DMS79 (cell line): ENCODE measurements around the gene SNAPC5.
A peak's percentile ranks its signal among the peaks of the same experiment; 100 is the strongest.
"Not testable (repeated sequence)": the region's sequence is repeated elsewhere in the genome, so short reads cannot be mapped to it uniquely, and the experiment has no call there.

ENCODE experiments used
- DNase-seq: peaks from one replicate; lab custom pipeline; 2025; lab: John Stamatoyannopoulos, UW

Gene SNAPC5

GRCh38 chr15:66491846-66492245 is 5.7 kb downstream of the SNAPC5 start:
- DNase-seq = no peak

GRCh38 chr15:66489179-66489791 is 8.3 kb downstream of the SNAPC5 start:
- no peak for DNase-seq

GRCh38 chr15:66488525-66488924 is 9.0 kb downstream of the SNAPC5 start:
- no peak for DNase-seq

- DNase-seq = no peak
These were observed 10.7 kb downstream of the SNAPC5 start for GRCh38 chr15:66486887-66487286.

- peak; percentile 25 for DNase-seq
These were observed 12.9 kb downstream of the SNAPC5 start for GRCh38 chr15:66484539-66485112.

GRCh38 chr15:66483131-66483566 is 14.4 kb downstream of the SNAPC5 start:
- peak; percentile 80 for DNase-seq

- DNase-seq = no peak
These were observed 15.0 kb downstream of the SNAPC5 start for GRCh38 chr15:66482539-66482938.

GRCh38 chr15:66481107-66481856 is 16.3 kb downstream of the SNAPC5 start:
- no peak for DNase-seq

- no peak for DNase-seq
These were observed 17.3 kb downstream of the SNAPC5 start for GRCh38 chr15:66480267-66480666.

GRCh38 chr15:66477011-66477410 is 20.6 kb downstream of the SNAPC5 start:
- no peak for DNase-seq

GRCh38 chr15:66476535-66476934 is 21.0 kb downstream of the SNAPC5 start:
- DNase-seq = no peak

- DNase-seq = no peak
These were observed 22.6 kb downstream of the SNAPC5 start for GRCh38 chr15:66474963-66475362.

GRCh38 chr15:66474135-66474534 is 23.4 kb downstream of the SNAPC5 start:
- no peak for DNase-seq

GRCh38 chr15:66472176-66472999 is 25.2 kb downstream of the SNAPC5 start:
- DNase-seq = no peak

GRCh38 chr15:66470825-66471224 is 26.7 kb downstream of the SNAPC5 start:
- DNase-seq = not testable (repeated sequence)

- DNase-seq = not testable (repeated sequence)
These were observed 30.2 kb downstream of the SNAPC5 start for GRCh38 chr15:66467162-66468040.

GRCh38 chr15:66465294-66465693 is 32.3 kb downstream of the SNAPC5 start:
- DNase-seq = not testable (repeated sequence)

- DNase-seq = no peak
These were observed 34.9 kb downstream of the SNAPC5 start for GRCh38 chr15:66462627-66463026.

- DNase-seq = no peak
These were observed 35.6 kb downstream of the SNAPC5 start for GRCh38 chr15:66461917-66462316.

- DNase-seq = not testable (repeated sequence)
These were observed 36.3 kb downstream of the SNAPC5 start for GRCh38 chr15:66461294-66461693.
